A673 (cell line): Measurements from ENCODE around the gene CYTH3.
"Not testable (repeated sequence)": the region's sequence is repeated elsewhere in the genome, so short reads cannot be mapped to it uniquely, and the experiment has no call there.

Source experiments
- CTCF ChIP-seq: fragments of 300-800, 200-600 bp; sonication (generic); conservative IDR thresholded peaks from 2 replicates; pipeline ENCODE4 v1.5.1; 2017; ENCODE audit warnings: low read depth, mild to moderate bottlenecking, antibody characterized with exemption, low read length, moderate library complexity, mixed read lengths
- EZH2 ChIP-seq: fragments of 200-600 bp; sonication (generic); IDR thresholded peaks from 2 replicates; pipeline ENCODE4 v1.6.1; 2017; ENCODE audit warnings: borderline replicate concordance, low read depth, mild to moderate bottlenecking, mixed read lengths, antibody characterized with exemption, low read length; ENCODE audit not compliant: poor library complexity, severe bottlenecking

GRCh38 chr7:6223010-6223409, 49.4 kb downstream of the CYTH3 start:
- not testable (repeated sequence) for TF ChIP-seq CTCF, EZH2
